Activated CD8-positive, alpha-beta memory T cell treated with anti-CD3 and anti-CD28 coated beads, Interleukin-2, amount 10 ng/mL, durations not matched to agents 7 days and 5 days (primary cell): Measurements from ENCODE around the gene FUT2. TPM values are rescaled to one million over a fixed set of nuclear protein-coding genes. Genes with fewer than 3 reads are reported as not detected.
A peak's percentile ranks its signal among the peaks of the same experiment; 100 is the strongest.
"Not testable (repeated sequence)": the region's sequence is repeated elsewhere in the genome, so short reads cannot be mapped to it uniquely, and the experiment has no call there.

Source experiments
- ATAC-seq: fragments of 150-1000 bp; cut with Tn5 transposase; one replicate; pipeline ENCODE4 v1.10.0; 2021; ENCODE audit warnings: moderate library complexity
- CTCF ChIA-PET: fragments of 350-600 bp; sonication (Branson Sonifier 250); formaldehyde crosslinking; loops from one replicate; lab custom pipeline; 2021; ENCODE audit warnings: antibody characterized with exemption; lab: Charles Lee
- DNase-seq: peaks from one replicate; pipeline ENCODE4 v3.0.0-alpha.2; 2020
- H3K27ac Mint-ChIP-seq: one replicate; pipeline ENCODE4 v1.8.0; 2021; ENCODE audit warnings: mild to moderate bottlenecking, mixed read lengths
- H3K27me3 Mint-ChIP-seq: one replicate; pipeline ENCODE4 v1.8.0; 2021; ENCODE audit warnings: mixed read lengths
- H3K36me3 Mint-ChIP-seq: one replicate; pipeline ENCODE4 v1.8.0; 2021; ENCODE audit warnings: mild to moderate bottlenecking, mixed read lengths
- H3K4me1 Mint-ChIP-seq: one replicate; pipeline ENCODE4 v1.8.0; 2021; ENCODE audit warnings: mixed read lengths
- H3K4me3 Mint-ChIP-seq: one replicate; pipeline ENCODE4 v1.8.0; 2021; ENCODE audit warnings: mild to moderate bottlenecking, moderate library complexity, mixed read lengths
- H3K9me3 Mint-ChIP-seq: one replicate; pipeline ENCODE4 v1.8.0; 2022; ENCODE audit warnings: low read depth, mixed read lengths
- total RNA-seq, 2 experiments: library from RNA; stranded (reverse); gene quantifications; one replicate each; pipeline ENCODE4 v1.2.3, GENCODE V29; 2021

The FUT2 gene
- total RNA-seq, 2 experiments from 2014 or later = not detected

DNA sequence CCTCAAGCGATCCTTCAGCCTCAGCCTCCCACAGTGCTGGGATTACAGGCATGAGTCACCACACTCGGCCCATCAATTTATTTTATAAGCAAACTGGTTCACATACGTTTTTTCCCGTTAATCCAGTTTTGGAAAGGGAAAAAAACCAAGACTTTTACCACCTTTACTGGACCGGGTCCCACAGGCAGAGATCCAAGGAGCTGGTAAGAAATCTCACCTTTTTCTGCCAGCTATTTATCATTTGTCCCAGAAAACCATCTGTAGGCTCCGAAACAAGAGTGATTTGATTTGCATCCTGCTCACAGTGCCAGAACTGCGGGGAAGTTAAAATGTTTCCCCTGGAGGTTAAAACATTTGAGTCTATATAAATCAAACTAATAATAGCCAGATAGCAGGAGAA, 6.3 kb upstream of the FUT2 start:
- H3K36me3 Mint-ChIP-seq = no peaks in the 10 kb centered on the region
- H3K27me3 Mint-ChIP-seq = no peaks in the 10 kb centered on the region
- DNase-seq (no peak), ATAC-seq (no peak)
- CTCF ChIA-PET = interaction anchor here (0.9 kb wide), 1 partner anchor 44 kb away, joined by 3 read pairs; the partner anchor contains the start of gene CA11
- no peak overlapping the region for H3K4me3 Mint-ChIP-seq
- no peaks in the 10 kb centered on the region for H3K4me1 Mint-ChIP-seq
- H3K9me3 Mint-ChIP-seq = no peaks in the 10 kb centered on the region
- H3K27ac Mint-ChIP-seq = no peak overlapping the region

DNA sequence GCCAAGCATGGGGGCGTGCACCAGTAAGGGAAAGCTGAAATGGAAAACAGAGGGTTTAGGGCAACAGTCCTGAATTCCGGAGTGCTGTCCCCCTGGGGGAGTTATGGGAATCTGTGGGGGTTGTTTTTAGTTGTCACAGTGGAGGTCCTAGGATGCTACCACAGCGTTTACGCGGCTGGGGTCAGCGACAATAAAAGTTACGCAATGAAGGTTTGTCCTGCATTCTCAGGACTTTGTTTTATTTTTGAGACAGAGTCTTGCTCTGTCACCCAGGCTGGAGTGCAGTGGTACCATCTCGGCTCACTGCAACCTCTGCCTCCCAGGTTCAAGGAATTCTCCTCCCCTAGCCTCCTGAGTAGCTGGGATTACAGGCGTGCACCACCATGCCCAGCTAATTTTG, 2.1 kb upstream of the FUT2 start:
- not testable (repeated sequence) for H3K9me3 Mint-ChIP-seq, H3K4me3 Mint-ChIP-seq, DNase-seq, ATAC-seq, H3K36me3 Mint-ChIP-seq, H3K4me1 Mint-ChIP-seq, H3K27ac Mint-ChIP-seq
- H3K27me3 Mint-ChIP-seq = peaks cover 16% of the 10 kb centered on the region
- CTCF ChIA-PET = interaction anchor here (0.6 to 2.8 kb wide), 3 partner anchors 18 to 1903 kb away, joined by 3 to 10 read pairs (median 3); no protein-coding TSS in a partner anchor

DNA sequence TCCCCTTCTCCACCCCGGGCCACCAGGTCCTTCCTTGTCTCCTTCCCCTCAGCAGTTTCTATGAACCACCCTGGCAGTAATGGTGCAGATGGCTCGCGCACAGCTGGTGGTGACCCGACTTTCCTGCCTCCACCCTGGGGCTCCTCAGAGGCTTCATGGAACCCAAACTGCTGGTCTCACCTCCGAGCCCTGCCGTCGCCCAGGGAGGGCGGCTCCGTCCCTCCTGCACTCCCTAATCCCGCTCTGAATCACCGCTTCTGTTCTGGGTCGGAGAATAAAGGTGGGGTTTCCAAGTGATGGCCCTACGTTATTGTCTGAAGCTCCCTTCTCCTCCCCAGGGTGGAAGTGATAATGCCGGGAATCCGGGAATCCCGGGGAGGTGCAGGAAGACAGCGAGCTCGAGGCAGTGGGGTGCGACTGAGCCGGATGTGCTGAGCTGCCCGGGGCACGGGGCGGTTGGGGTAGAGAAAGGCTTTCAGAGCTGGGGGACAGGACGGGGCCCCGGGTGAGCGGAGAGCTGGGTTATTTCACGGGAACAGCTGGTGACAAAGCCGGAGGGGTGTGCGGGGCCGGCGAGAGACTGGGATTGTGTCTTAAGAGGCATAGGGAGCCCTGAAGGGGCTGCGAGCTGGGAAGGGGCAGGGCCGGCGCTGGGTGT, 711 bp downstream of the FUT2 start:
- Mint-ChIP-seq H3K36me3 (no peaks in the 10 kb centered on the region), H3K4me3 (no peak overlapping the region), H3K9me3 (no peaks in the 10 kb centered on the region), H3K27ac (no peak overlapping the region), H3K4me1 (peaks cover 5% of the 10 kb centered on the region), H3K27me3 (peaks cover 16% of the 10 kb centered on the region)
- CTCF ChIA-PET = interaction anchor here (1.5 to 1.6 kb wide), 2 partner anchors 21 to 22 kb away, joined by 4 to 5 read pairs; no protein-coding TSS in a partner anchor
- DNase-seq (no peak), ATAC-seq (peak; percentile 20)

DNA sequence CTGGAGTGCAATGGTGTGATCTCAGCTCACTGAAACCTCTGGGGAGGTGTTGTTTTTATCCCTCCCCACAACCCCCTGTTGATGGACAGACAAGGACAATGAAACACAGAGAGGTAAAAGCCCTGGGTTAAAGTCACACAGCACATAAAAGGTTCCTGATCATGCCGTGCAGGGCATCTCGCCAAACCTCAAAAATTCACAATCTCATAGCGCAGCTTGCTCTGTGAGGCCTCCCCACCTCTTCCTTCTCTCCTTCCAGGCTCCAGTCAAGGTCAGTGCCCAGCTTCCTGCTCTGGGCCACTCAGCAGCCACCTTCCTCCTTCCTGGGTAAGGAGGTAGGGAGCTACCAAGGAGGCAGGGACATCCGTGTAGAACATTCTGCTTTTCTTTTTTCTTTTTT, 2.3 kb downstream of the FUT2 start:
- H3K27ac Mint-ChIP-seq = no peak overlapping the region
- DNase-seq = no peak
- H3K9me3 Mint-ChIP-seq = no peaks in the 10 kb centered on the region
- H3K27me3 Mint-ChIP-seq = peaks cover 16% of the 10 kb centered on the region
- no peak for ATAC-seq
- no peak overlapping the region for H3K4me3 Mint-ChIP-seq
- CTCF ChIA-PET = interaction anchor here (0.7 kb wide), 1 partner anchor 42 kb away, joined by 3 read pairs; no protein-coding TSS in a partner anchor
- H3K36me3 Mint-ChIP-seq = no peaks in the 10 kb centered on the region
- H3K4me1 Mint-ChIP-seq = peaks cover 5% of the 10 kb centered on the region

DNA sequence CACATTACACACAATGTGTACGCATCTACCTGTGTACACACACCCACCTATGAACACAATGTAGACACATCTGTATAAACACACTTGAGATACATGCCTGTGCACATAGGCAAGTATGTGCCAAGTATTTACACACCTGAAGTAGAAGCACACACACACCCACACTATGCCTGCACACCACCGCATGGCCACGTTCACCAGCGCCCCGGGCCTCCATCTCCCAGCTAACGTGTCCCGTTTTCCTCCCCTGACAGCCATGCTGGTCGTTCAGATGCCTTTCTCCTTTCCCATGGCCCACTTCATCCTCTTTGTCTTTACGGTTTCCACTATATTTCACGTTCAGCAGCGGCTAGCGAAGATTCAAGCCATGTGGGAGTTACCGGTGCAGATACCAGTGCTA, 6.9 kb downstream of the FUT2 start:
- H3K27me3 Mint-ChIP-seq = peaks cover 4% of the 10 kb centered on the region
- CTCF ChIA-PET = no interaction called here
- ATAC-seq (no peak), DNase-seq (no peak)
- no peaks in the 10 kb centered on the region for H3K9me3 Mint-ChIP-seq
- H3K4me1 Mint-ChIP-seq = no peaks in the 10 kb centered on the region
- H3K36me3 Mint-ChIP-seq = peaks cover 2% of the 10 kb centered on the region
- H3K27ac Mint-ChIP-seq = no peak overlapping the region
- no peak overlapping the region for H3K4me3 Mint-ChIP-seq

DNA sequence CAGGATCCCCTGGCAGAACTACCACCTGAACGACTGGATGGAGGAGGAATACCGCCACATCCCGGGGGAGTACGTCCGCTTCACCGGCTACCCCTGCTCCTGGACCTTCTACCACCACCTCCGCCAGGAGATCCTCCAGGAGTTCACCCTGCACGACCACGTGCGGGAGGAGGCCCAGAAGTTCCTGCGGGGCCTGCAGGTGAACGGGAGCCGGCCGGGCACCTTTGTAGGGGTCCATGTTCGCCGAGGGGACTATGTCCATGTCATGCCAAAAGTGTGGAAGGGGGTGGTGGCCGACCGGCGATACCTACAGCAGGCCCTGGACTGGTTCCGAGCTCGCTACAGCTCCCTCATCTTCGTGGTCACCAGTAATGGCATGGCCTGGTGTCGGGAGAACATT, 7.5 kb downstream of the FUT2 start:
- Mint-ChIP-seq H3K4me3 (no peak overlapping the region), H3K4me1 (no peaks in the 10 kb centered on the region), H3K27ac (no peak overlapping the region), H3K9me3 (no peaks in the 10 kb centered on the region), H3K27me3 (no peaks in the 10 kb centered on the region), H3K36me3 (peaks cover 2% of the 10 kb centered on the region)
- DNase-seq (no peak), ATAC-seq (no peak)
- CTCF ChIA-PET = no interaction called here

DNA sequence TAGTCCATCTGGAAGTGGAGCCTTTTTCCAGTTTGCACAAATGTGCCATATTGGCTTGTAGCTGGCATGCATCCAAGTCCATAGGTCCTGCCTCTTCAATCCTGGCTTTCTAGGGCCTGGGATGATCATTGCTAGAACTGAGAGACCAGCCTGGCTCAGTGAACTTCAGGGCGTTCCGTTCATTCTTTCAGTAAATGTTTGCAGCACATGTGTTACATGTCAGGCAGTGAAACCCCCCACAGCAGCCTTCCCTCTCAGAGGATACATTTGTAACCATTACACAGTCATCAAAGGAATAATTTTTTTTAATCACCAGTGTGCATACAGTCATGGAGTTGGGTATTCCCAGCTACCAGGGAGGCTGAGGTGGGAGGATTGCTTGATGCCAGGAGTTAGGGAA, 9.7 kb downstream of the FUT2 start:
- Mint-ChIP-seq H3K4me1 (no peaks in the 10 kb centered on the region), H3K27me3 (no peaks in the 10 kb centered on the region), H3K4me3 (no peak overlapping the region), H3K27ac (no peak overlapping the region), H3K9me3 (no peaks in the 10 kb centered on the region), H3K36me3 (peaks cover 2% of the 10 kb centered on the region)
- CTCF ChIA-PET = no interaction called here
- ATAC-seq = no peak
- DNase-seq = no peak

DNA sequence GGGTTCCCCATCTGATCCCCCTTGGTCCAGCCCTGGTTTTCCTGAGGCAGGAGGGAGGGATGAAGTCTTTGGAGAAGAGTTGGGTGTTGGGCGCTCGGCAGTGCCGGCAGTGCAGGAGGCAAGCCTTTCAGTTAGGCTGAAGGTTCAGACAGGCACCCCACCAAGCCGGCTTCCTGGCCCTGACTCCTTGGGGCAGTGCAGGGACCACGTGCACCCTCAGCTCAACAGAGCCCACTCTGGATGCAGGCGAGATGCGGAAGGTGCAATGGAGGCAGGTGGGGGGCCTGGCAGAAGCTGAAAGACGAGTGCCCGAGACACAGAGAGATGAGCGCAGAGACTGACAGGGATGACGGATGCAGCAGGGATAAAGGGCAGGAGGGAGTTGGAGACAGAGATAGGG, 12.7 kb downstream of the FUT2 start:
- H3K9me3 Mint-ChIP-seq = no peaks in the 10 kb centered on the region
- no peak for ATAC-seq
- CTCF ChIA-PET = no interaction called here

DNA sequence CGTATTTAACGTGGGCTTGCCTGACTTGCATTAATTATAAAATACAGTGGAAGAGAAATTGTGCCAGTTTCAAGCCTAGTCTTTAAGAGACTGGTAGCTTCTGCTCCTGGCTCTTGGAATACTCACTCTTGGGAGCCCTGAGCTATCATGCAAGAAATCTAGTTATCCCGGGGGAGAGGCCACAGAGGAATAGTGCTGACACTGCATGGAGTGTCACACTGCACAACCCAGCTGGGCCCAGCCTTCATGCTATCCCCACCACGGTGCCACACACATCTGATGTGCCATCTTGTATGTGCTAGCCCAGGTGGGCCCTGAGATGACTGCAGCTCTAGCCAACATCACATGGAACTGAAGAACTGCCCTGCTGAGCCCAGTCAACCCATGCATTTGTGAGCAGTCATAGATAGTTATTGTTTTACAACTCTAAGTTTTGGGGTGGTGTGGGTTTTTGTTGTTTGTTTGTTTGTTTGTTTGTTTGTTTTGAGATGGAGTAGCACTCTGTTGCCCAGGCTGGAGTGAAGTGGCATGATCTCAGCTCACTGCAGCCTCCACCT, 15.4 kb downstream of the FUT2 start:
- ATAC-seq (no peak), DNase-seq (no peak)
- no peak overlapping the region for H3K4me3 Mint-ChIP-seq
- H3K27me3 Mint-ChIP-seq = no peaks in the 10 kb centered on the region
- H3K27ac Mint-ChIP-seq = no peak overlapping the region
- H3K36me3 Mint-ChIP-seq = peaks cover 9% of the 10 kb centered on the region
- peaks cover 10% of the 10 kb centered on the region for H3K4me1 Mint-ChIP-seq
- H3K9me3 Mint-ChIP-seq = no peaks in the 10 kb centered on the region
- CTCF ChIA-PET = interaction anchor here (1.2 kb wide), 1 partner anchor 77 kb away, joined by 4 read pairs; no protein-coding TSS in a partner anchor

More for the DNA sequence above, 12.7 kb downstream of the FUT2 start:
- H3K4me3 Mint-ChIP-seq = no peak overlapping the region
- peaks cover 11% of the 10 kb centered on the region for H3K36me3 Mint-ChIP-seq
- H3K27ac Mint-ChIP-seq = no peak overlapping the region
- H3K27me3 Mint-ChIP-seq = no peaks in the 10 kb centered on the region
- DNase-seq = no peak
- no peaks in the 10 kb centered on the region for H3K4me1 Mint-ChIP-seq

DNA sequence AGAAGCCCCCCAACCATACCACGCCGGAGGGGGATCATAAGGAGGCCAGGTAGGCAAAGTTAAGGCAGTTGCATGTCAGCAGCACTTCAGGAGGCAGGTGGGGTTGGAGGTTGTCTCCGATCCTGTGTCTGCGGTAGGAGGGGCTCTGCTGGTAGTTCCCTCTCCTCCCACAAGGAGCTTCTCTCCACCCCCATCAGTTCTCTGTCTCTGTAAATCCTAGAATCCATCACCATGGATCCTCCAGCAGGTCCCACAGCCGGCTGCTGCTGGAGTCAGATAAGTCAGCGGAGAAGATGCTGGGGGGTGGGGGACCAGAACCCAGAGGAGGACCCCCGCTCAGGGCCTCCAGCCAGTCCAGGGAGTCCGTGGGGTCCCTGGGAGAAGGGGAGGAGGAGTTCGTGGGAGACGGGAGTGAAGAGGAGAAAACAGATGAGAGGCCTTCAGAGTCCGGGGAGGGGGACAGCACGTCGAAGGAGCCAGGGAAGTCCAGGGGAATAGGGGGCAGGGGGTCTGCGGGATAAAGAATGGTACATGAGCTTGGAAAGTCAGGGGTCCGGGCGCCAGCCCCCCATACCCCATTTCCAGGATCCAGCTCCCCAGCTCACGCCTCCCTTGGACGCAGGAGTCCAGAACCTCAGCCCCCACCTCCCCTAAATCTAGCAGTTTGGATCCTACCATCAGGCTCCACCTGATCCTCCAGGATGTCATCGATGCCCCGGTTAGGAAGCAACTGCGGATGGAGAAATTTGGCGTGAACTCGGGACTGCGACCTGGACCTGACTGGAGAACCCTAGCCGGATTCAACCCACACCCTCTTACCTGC, 17.5 kb downstream of the FUT2 start:
- CTCF ChIA-PET = interaction anchor here (0.9 to 2.4 kb wide), 6 partner anchors 14 to 280 kb away, joined by 3 to 9 read pairs (median 3); partner anchors contain the start of genes GYS1 and RUVBL2
- Mint-ChIP-seq H3K4me1 (peaks cover 10% of the 10 kb centered on the region), H3K9me3 (no peaks in the 10 kb centered on the region), H3K4me3 (peak overlapping the region; percentile 79), H3K27me3 (no peaks in the 10 kb centered on the region), H3K27ac (peak overlapping the region; percentile 62), H3K36me3 (peaks cover 9% of the 10 kb centered on the region)
- ATAC-seq = no peak
- no peak for DNase-seq

DNA sequence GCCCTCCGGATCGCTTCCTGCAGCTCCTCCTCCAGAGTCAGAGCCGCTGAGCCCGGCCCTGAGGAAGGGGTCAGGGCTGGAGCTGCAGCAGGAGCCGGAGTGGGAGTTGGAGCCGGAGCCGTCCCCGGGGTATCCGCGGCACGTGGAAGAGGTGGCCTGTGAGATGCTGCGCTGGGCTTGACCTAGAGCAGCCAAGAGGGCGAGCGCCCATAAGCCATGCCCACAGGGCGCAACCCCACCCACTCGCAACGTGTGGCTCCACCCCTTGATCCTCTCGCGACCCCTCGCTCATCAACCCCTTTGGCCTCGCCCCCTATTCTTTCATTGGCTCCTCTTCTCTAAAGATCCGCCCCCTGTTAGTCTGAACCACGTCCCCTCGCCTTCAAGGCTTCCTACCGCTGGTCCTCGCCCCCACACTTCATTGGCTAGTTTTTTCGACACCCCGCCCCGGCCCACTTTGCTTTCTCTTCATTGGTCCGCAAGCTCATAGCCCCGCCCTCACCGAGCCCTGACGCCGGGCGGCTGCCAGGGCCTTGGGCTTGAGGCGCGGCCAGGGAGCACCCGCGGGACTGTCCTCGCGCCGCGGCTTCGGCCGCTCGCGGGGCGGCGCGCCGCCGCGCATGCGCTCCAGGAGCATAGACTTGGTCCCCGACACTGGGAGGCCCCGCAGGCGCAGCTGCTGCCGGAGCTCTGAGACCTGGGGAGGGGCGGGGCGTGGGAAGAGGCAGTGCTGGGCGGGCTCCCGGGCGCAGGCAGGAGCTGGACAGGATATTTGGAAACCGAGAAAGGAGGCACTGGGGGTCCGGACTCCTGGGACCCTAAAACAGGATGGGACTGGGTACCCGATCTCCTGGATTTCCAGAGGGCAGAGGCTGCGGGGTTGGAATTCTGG, 18.3 kb downstream of the FUT2 start:
- CTCF ChIA-PET = interaction anchor here (0.9 to 2.4 kb wide), 6 partner anchors 11 to 279 kb away, joined by 3 to 9 read pairs (median 4); partner anchors contain the start of genes GYS1 and RUVBL2
- H3K36me3 Mint-ChIP-seq = peaks cover 9% of the 10 kb centered on the region
- H3K27me3 Mint-ChIP-seq = no peaks in the 10 kb centered on the region
- H3K4me3 Mint-ChIP-seq = peak overlapping the region; percentile 79
- no peaks in the 10 kb centered on the region for H3K9me3 Mint-ChIP-seq
- DNase-seq (peak; percentile 99), ATAC-seq (peak; percentile 95)
- peak overlapping the region; percentile 82 for H3K27ac Mint-ChIP-seq
- peaks cover 10% of the 10 kb centered on the region for H3K4me1 Mint-ChIP-seq

DNA sequence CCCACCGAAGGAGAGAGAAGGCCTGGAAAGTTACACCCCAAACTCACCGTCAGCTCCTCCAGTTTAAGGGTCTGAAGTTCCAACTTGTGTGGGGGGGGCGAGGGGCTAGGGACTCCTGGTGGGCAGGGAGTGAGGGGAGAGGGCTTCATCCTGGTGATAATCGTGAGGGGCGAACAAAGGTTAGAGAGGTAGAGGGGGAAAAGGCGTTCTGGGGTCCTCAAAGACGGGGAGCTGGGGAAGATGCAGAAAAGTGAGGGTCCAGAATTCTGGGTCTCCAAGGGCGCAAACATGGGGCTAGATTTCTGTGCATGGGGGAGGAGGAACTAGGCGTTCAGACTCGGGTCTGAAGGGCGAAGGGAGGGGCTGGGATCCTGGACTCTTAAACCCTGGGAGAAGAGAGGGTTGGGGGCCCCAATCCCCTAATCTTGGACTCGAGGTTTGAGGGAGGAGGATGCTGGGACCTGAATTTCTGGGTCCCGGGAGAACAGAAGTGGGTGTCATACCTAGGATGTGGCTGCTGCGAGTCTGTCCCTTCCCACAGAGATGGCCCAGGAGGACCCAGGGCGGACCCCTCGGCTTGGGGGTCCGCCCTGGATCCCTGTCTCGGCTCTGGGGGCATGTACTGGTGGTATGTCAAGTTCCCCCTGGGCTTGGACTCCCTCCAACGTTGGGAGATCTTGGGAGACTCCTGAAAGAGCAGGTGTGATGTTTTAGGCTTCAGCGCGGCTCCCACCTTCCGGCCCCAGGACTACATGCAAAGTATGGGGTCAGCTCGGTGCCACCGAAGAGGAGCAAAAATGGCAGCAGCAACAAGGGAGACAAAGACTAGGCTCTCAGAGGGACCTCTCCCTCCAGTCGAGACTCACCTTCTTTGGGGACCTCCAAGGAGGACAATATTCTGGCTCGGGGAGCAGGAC, 19.2 kb downstream of the FUT2 start:
- DNase-seq = no peak
- CTCF ChIA-PET = interaction anchor here (1.1 to 2.4 kb wide), 2 partner anchors 10 to 24 kb away, joined by 4 to 9 read pairs; no protein-coding TSS in a partner anchor
- H3K4me3 Mint-ChIP-seq = peak overlapping the region; percentile 79
- no peaks in the 10 kb centered on the region for H3K27me3 Mint-ChIP-seq
- no peaks in the 10 kb centered on the region for H3K9me3 Mint-ChIP-seq
- peaks cover 9% of the 10 kb centered on the region for H3K36me3 Mint-ChIP-seq
- no peak for ATAC-seq
- H3K4me1 Mint-ChIP-seq = peaks cover 10% of the 10 kb centered on the region
- H3K27ac Mint-ChIP-seq = peak overlapping the region; percentile 82
